ENCODE results near the gene RTRAF. TPM values are rescaled to one million over a fixed set of nuclear protein-coding genes. Genes with fewer than 3 reads are reported as not detected.

Gene RTRAF
- total RNA-seq, 3 donors from 2014 or later (not counting 1 experiment from before 2014, with no cell fraction given): 84.3 to 96.5 (median 92.7) TPM

- Histone ChIP-seq H3K36me3 (ENCODE audit: control insufficient read depth, insufficient read depth, low read length) (no peaks in the 10 kb centered on the region), H3K27me3 (ENCODE audit: control insufficient read depth, insufficient read depth, low read length) (peaks cover 3% of the 10 kb centered on the region), H3K4me3 (ENCODE audit: low read length) (no peak overlapping the region), H3K27ac (ENCODE audit: low read length) (no peak overlapping the region), H3K4me1 (ENCODE audit: control insufficient read depth, insufficient read depth, low read length) (no peaks in the 10 kb centered on the region), H3K9me3 (ENCODE audit: control insufficient read depth, insufficient read depth, low read length) (no peaks in the 10 kb centered on the region)
- no peaks in the 10 kb centered on the region for H3K4me1 Mint-ChIP-seq
- peaks cover 14 to 67% of the 10 kb centered on the region in 2 donors for H3K27me3 Mint-ChIP-seq (ENCODE audit: low read depth in 2 of 2)
- H3K27ac Mint-ChIP-seq: no peak overlapping the region
- H3K4me3 Mint-ChIP-seq: no peak overlapping the region
- no peak for TF ChIP-seq CTCF (IDR thresholded peaks at IDR 0.05)
- intact Hi-C loops (cut with micrococcal nuclease): no loop called here
- no peaks in the 10 kb centered on the region for H3K36me3 Mint-ChIP-seq
- DNase-seq (no peak), ATAC-seq (no peak)
- WGBS (ENCODE audit: insufficient coverage): 93% methylated on average over 3 of the region's 3 CpGs
- H3K9me3 Mint-ChIP-seq: no peaks in the 10 kb centered on the region
Observed at GRCh38 chr14:52058341-52058740, 69.0 kb downstream of the RTRAF start.

DNA sequence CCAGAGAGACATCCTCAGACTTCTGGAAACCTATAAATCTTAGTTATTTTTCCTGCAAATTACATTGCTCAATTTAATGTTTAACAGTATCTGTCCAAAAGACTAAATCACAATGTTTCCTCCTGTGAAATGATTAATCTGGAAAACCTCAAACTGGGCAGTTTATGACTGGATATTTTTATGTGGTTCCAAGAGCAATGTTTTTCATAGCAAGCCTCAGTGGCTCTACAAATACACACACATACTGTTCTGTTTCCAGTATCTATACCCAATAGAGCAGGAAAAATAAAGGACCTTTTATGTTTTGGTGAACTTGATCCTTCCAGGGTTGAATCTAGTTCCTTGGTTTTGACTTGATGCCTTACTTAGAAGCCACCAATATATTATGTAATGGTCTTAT lies 70.3 kb downstream of the RTRAF start:
- intact Hi-C loops (cut with micrococcal nuclease): no loop called here
- Histone ChIP-seq H3K36me3 (ENCODE audit: control insufficient read depth, insufficient read depth, low read length) (no peaks in the 10 kb centered on the region), H3K27me3 (ENCODE audit: control insufficient read depth, insufficient read depth, low read length) (peaks cover 3% of the 10 kb centered on the region), H3K4me3 (ENCODE audit: low read length) (no peak overlapping the region), H3K9me3 (ENCODE audit: control insufficient read depth, insufficient read depth, low read length) (no peaks in the 10 kb centered on the region), H3K4me1 (ENCODE audit: control insufficient read depth, insufficient read depth, low read length) (no peaks in the 10 kb centered on the region), H3K27ac (ENCODE audit: low read length) (no peak overlapping the region)
- ATAC-seq (no peak), DNase-seq (no peak)
- TF ChIP-seq CTCF (IDR thresholded peaks at IDR 0.05): no peak
- Mint-ChIP-seq H3K4me1 (no peaks in the 10 kb centered on the region), H3K27me3 (ENCODE audit: low read depth in 2 of 2) (peaks cover 20 to 66% of the 10 kb centered on the region in 2 donors), H3K4me3 (no peak overlapping the region), H3K36me3 (no peaks in the 10 kb centered on the region), H3K27ac (no peak overlapping the region), H3K9me3 (no peaks in the 10 kb centered on the region)

DNA sequence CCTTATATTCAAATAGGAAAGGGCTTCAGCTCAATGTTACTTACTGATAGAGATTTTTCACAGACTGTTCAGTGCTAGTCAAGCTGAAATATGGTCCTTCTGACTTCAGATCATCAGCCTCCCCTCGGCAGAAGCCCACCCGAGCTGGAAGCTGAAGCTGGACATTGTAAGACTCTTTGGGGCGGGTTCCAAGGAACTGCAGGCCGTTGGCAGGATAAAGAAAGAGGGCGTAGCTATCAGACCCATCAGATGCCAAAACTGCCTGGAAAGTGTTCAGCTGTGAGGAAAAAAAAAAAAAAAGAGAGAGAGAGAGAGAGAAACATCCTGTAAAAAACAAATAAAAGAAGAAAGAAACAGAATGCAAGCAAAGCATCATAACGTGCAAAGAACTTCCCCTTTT lies 70.7 kb downstream of the RTRAF start:
- Mint-ChIP-seq H3K36me3 (no peaks in the 10 kb centered on the region), H3K9me3 (no peaks in the 10 kb centered on the region), H3K4me1 (no peaks in the 10 kb centered on the region), H3K27me3 (ENCODE audit: low read depth in 2 of 2) (peaks cover 20 to 66% of the 10 kb centered on the region in 2 donors), H3K4me3 (no peak overlapping the region), H3K27ac (no peak overlapping the region)
- peaks cover 3% of the 10 kb centered on the region for H3K27me3 ChIP-seq (ENCODE audit: control insufficient read depth, insufficient read depth, low read length)
- 53% methylated on average over 5 of the region's 6 CpGs for WGBS (ENCODE audit: insufficient coverage)
- H3K27ac ChIP-seq (ENCODE audit: low read length): no peak overlapping the region
- ATAC-seq: no peak
- H3K36me3 ChIP-seq (ENCODE audit: control insufficient read depth, insufficient read depth, low read length): no peaks in the 10 kb centered on the region
- H3K9me3 ChIP-seq (ENCODE audit: control insufficient read depth, insufficient read depth, low read length): no peaks in the 10 kb centered on the region
- intact Hi-C loops (cut with micrococcal nuclease): no loop called here
- DNase-seq: no peak
- no peak for TF ChIP-seq CTCF (IDR thresholded peaks at IDR 0.05)
- H3K4me3 ChIP-seq (ENCODE audit: low read length): no peak overlapping the region
- H3K4me1 ChIP-seq (ENCODE audit: control insufficient read depth, insufficient read depth, low read length): no peaks in the 10 kb centered on the region

Other genes with a start within 250 kb of the RTRAF start
- gene GNG2, start 128.9 kb upstream of the RTRAF start, total RNA-seq: 100 to 1,000 TPM; 552 to 653 (median 582) TPM
- gene NID2, start 79.5 kb downstream of the RTRAF start, total RNA-seq: under 1 TPM; 0.36 to 0.80 (median 0.40) TPM

Measured in natural killer cell (primary cell).